Superior temporal gyrus (tissue), 1 donor: ENCODE data around the gene ATG4A.

Experiments used
- DNase-seq: peaks from one replicate; pipeline ENCODE4 v3.0.0-alpha.2; 2016; ENCODE audit errors: extremely low spot score

Gene ATG4A

GRCh38 chrX:108168961-108169740, 77.6 kb downstream of the ATG4A start:
- no peak for DNase-seq

- no peak for DNase-seq
Measured at GRCh38 chrX:108169768-108170167, 78.2 kb downstream of the ATG4A start.

GRCh38 chrX:108171671-108172070, 80.1 kb downstream of the ATG4A start:
- no peak for DNase-seq

GRCh38 chrX:108173874-108174273, 82.3 kb downstream of the ATG4A start:
- no peak for DNase-seq

GRCh38 chrX:108177351-108178142, 86.0 kb downstream of the ATG4A start:
- DNase-seq = no peak

GRCh38 chrX:108178143-108178498, 86.5 kb downstream of the ATG4A start:
- no peak for DNase-seq

GRCh38 chrX:108186811-108187210, 95.2 kb downstream of the ATG4A start:
- DNase-seq = no peak

- no peak for DNase-seq
Measured at GRCh38 chrX:108198420-108198819, 106.8 kb downstream of the ATG4A start.

- no peak for DNase-seq
Measured at GRCh38 chrX:108199041-108199440, 107.5 kb downstream of the ATG4A start.

- peak; percentile 37 for DNase-seq
Measured at GRCh38 chrX:108199691-108200090, 108.1 kb downstream of the ATG4A start.

- DNase-seq = no peak
Measured at GRCh38 chrX:108203540-108203939, 112.0 kb downstream of the ATG4A start.
